ENCODE results near the gene MUC5AC.

The MUC5AC gene

DNA sequence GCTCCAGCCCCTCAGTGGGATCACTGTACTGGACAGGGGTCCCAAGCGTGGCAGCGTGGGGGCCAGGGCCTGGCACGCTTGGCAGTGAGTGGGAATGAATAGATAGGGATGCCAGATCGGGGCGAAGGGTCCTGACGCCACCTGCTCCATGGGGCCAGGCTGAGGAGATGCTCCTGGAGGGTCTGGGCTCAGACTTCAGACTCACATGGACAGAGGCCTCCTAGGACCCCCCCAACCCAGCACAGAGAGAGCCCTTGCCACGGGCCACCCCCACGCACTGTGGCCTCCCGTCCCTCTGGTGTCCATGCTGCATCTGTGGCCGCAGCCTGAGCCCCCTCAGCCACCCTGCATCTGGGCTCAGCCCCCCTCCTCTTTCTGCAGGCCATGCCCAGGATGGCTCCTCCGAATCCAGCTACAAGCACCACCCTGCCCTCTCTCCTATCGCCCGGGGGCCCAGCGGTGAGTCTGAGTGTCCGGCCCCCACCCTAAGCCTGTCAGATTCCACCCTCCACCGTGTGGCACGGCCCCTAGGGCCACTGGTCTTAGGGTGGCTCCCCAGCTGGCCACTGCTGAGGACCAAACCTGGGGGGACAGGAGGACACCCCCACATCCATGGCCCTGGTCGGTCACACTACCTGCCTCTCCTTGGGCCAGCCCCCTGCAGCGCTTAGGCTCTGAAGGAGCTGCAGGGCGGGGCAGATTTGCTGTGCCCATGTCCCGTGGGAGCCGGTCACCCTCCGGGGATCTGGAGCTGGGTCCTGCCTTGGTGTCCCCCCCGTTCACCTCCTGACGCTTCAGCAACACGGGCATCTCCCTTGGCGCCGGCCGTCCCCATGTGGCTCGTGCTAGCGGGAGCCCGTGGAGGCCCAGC, 2.7 kb downstream of the MUC5AC start:
- Histone ChIP-seq H3K9ac (ENCODE audit: low read length) (no peak overlapping the region), H4K20me1 (ENCODE audit: insufficient read depth, low read length) (no peaks in the 10 kb centered on the region), H3K4me3 (ENCODE audit: low read length) (no peak overlapping the region), H3K9me3 (ENCODE audit: insufficient read depth, low read length) (no peaks in the 10 kb centered on the region), H2AFZ (ENCODE audit: low read depth, low read length) (no peak overlapping the region), H3K27me3 (ENCODE audit: low read depth, low read length) (0 out of 2 replicates have a peak, but pooled peaks cover 9% of the 10 kb centered on the region), H3K27ac (ENCODE audit: low read length) (no peak overlapping the region), H3K4me1 (ENCODE audit: low read length) (peaks cover 6% of the 10 kb centered on the region; the same call in 1 of the 2 replicates), H3K79me2 (ENCODE audit: low read length) (no peaks in the 10 kb centered on the region), H3K36me3 (replicated peaks; ENCODE audit: low read depth, low read length) (no peaks in the 10 kb centered on the region), H3K4me2 (ENCODE audit: low read length) (no peak overlapping the region)
- TF ChIP-seq, protein P1, sequence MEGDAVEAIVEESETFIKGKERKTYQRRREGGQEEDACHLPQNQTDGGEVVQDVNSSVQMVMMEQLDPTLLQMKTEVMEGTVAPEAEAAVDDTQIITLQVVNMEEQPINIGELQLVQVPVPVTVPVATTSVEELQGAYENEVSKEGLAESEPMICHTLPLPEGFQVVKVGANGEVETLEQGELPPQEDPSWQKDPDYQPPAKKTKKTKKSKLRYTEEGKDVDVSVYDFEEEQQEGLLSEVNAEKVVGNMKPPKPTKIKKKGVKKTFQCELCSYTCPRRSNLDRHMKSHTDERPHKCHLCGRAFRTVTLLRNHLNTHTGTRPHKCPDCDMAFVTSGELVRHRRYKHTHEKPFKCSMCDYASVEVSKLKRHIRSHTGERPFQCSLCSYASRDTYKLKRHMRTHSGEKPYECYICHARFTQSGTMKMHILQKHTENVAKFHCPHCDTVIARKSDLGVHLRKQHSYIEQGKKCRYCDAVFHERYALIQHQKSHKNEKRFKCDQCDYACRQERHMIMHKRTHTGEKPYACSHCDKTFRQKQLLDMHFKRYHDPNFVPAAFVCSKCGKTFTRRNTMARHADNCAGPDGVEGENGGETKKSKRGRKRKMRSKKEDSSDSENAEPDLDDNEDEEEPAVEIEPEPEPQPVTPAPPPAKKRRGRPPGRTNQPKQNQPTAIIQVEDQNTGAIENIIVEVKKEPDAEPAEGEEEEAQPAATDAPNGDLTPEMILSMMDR (IDR thresholded peaks at IDR 0.05; ENCODE audit: low read depth, low read length): no peak
- no peak for TF ChIP-seq EZH2phosphoT487 (IDR thresholded peaks at IDR 0.05; ENCODE audit: low read depth)

DNA sequence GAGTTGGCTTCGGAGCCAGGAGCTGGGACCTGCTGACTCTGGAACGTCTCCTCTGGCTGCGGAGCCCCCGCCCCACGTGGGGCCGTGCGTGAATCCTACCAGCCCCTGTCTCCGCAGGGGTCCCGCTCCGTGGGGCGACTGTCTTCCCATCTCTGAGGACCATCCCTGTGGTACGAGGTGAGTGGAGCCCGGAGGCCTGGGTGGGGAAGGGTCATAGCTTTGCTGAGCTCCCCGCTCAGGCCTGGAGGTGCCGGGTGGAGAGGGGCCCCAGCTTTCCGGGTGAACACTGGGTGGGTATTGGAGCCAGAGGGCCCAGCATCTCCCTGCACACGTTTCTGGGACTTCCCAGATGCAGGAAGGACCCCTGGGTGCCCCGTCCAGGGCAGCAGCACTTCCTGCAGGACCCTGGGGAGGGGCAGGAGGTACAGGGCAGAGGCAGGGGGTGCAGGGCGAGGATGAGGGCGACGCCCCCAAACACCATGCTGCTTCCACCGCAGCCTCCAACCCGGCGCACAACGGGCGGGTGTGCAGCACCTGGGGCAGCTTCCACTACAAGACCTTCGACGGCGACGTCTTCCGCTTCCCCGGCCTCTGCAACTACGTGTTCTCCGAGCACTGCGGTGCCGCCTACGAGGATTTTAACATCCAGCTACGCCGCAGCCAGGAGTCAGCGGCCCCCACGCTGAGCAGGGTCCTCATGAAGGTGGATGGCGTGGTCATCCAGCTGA, 3.8 kb downstream of the MUC5AC start:
- H3K9me3 ChIP-seq (ENCODE audit: insufficient read depth, low read length): no peaks in the 10 kb centered on the region
- H3K27ac ChIP-seq (ENCODE audit: low read length): no peak overlapping the region
- no peak overlapping the region for H3K4me3 ChIP-seq (ENCODE audit: low read length)
- H4K20me1 ChIP-seq (ENCODE audit: insufficient read depth, low read length): no peaks in the 10 kb centered on the region
- no peaks in the 10 kb centered on the region for H3K36me3 ChIP-seq (replicated peaks; ENCODE audit: low read depth, low read length)
- no peaks in the 10 kb centered on the region for H3K79me2 ChIP-seq (ENCODE audit: low read length)
- H3K9ac ChIP-seq (ENCODE audit: low read length): no peak overlapping the region
- no peak for TF ChIP-seq EZH2phosphoT487 (IDR thresholded peaks at IDR 0.05; ENCODE audit: low read depth)
- TF ChIP-seq, protein P1 (IDR thresholded peaks at IDR 0.05; ENCODE audit: low read depth, low read length): no peak
- 0 out of 2 replicates have a peak, but pooled peaks cover 6% of the 10 kb centered on the region for H3K27me3 ChIP-seq (ENCODE audit: low read depth, low read length)
- no peak overlapping the region for H2AFZ ChIP-seq (ENCODE audit: low read depth, low read length)
- H3K4me1 ChIP-seq (ENCODE audit: low read length): peaks cover 6% of the 10 kb centered on the region; the same call in 1 of the 2 replicates
- no peak overlapping the region for H3K4me2 ChIP-seq (ENCODE audit: low read length)

DNA sequence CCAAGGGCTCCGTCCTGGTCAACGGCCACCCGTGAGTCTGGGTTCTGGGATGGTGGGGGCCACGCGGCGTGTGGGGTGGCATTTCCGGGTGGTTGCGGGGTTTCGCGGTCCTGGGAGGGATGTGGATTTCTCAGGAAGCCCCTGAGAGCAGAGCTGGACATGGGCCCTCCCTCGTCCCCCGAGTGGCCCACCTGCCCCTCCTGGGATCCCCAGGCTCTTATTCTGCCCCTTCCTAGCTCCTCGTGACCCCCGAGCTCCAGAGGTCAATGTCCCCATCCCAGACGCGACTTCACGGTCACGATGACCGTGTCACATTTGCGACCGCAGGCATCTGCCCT, 4.4 kb downstream of the MUC5AC start:
- no peak overlapping the region for H3K27ac ChIP-seq (ENCODE audit: low read length)
- H3K9ac ChIP-seq (ENCODE audit: low read length): no peak overlapping the region
- H3K9me3 ChIP-seq (ENCODE audit: insufficient read depth, low read length): no peaks in the 10 kb centered on the region
- TF ChIP-seq EZH2phosphoT487 (IDR thresholded peaks at IDR 0.05; ENCODE audit: low read depth): no peak
- TF ChIP-seq, protein P1 (IDR thresholded peaks at IDR 0.05; ENCODE audit: low read depth, low read length): no peak
- no peak overlapping the region for H3K4me3 ChIP-seq (ENCODE audit: low read length)
- H3K79me2 ChIP-seq (ENCODE audit: low read length): no peaks in the 10 kb centered on the region
- H4K20me1 ChIP-seq (ENCODE audit: insufficient read depth, low read length): no peaks in the 10 kb centered on the region
- peaks cover 6% of the 10 kb centered on the region; the same call in 1 of the 2 replicates for H3K4me1 ChIP-seq (ENCODE audit: low read length)
- no peak overlapping the region for H3K4me2 ChIP-seq (ENCODE audit: low read length)
- H3K27me3 ChIP-seq (ENCODE audit: low read depth, low read length): 0 out of 2 replicates have a peak, but pooled peaks cover 3% of the 10 kb centered on the region
- H2AFZ ChIP-seq (ENCODE audit: low read depth, low read length): no peak overlapping the region
- H3K36me3 ChIP-seq (replicated peaks; ENCODE audit: low read depth, low read length): no peaks in the 10 kb centered on the region
